HT1080 (cell line): ENCODE measurements around the gene ANKFN1. TPM values are rescaled to one million over a fixed set of nuclear protein-coding genes. Genes with fewer than 3 reads are reported as not detected.

Source experiments
- DNase-seq: peaks from one replicate; pipeline ENCODE4 v3.0.0-alpha.2; 2015; ENCODE audit warnings: low read depth
- polyA plus RNA-seq, 2 experiments: library from polyadenylated mRNA; depleted of rRNA; stranded (reverse); fragments of >200 nt; gene quantifications; 2 replicates each; pipeline ENCODE4 v1.2.3, GENCODE V29; 2015
- total RNA-seq: library from RNA; depleted of rRNA; stranded (reverse); fragments of >200 nt; shearing (Covaris generic); gene quantifications from 2 replicates; pipeline ENCODE4 v1.2.3, GENCODE V29; 2014; rRNA removed

The ANKFN1 gene, protein sequence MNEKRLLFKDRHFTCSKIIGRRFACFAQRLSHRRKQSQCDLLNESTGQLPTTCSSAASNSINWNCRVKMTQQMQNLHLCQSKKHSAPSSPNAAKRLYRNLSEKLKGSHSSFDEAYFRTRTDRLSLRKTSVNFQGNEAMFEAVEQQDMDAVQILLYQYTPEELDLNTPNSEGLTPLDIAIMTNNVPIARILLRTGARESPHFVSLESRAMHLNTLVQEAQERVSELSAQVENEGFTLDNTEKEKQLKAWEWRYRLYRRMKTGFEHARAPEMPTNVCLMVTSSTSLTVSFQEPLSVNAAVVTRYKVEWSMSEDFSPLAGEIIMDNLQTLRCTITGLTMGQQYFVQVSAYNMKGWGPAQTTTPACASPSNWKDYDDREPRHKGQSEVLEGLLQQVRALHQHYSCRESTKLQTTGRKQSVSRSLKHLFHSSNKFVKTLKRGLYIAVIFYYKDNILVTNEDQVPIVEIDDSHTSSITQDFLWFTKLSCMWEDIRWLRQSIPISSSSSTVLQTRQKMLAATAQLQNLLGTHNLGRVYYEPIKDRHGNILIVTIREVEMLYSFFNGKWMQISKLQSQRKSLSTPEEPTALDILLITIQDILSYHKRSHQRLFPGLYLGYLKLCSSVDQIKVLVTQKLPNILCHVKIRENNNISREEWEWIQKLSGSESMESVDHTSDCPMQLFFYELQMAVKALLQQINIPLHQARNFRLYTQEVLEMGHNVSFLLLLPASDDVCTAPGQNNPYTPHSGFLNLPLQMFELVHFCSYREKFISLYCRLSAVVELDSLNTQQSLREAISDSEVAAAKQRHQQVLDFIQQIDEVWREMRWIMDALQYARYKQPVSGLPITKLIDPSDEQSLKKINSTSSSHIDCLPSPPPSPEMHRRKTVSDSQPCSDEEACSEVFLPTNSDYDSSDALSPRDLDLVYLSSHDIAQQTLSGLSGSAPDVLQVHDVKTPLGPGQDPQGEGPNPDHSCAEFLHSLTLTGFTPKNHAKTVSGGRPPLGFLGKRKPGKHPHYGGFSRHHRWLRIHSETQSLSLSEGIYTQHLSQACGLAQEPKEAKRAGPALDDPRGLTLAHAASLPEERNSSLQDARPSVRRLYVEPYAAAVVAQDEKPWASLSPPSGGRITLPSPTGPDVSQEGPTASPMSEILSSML
- total RNA-seq: 0.10 and 0.73 TPM in 2 replicates
- 1.1 and 1.5 TPM in 2 replicates for polyA plus RNA-seq (2015; cell fraction: cytosol; rRNA removed)
- 1.6 TPM in 2 replicates for polyA plus RNA-seq (2015; cell fraction: nucleus; rRNA removed)

- DNase-seq: no peak
These were observed at the start of gene ANKFN1 for GRCh38 chr17:56152874-56153602. Gene ANKFN1, plus strand, starts transcription at chr17:56153475. Its CDS starts 59,193 bp downstream, at chr17:56212668.

DNA sequence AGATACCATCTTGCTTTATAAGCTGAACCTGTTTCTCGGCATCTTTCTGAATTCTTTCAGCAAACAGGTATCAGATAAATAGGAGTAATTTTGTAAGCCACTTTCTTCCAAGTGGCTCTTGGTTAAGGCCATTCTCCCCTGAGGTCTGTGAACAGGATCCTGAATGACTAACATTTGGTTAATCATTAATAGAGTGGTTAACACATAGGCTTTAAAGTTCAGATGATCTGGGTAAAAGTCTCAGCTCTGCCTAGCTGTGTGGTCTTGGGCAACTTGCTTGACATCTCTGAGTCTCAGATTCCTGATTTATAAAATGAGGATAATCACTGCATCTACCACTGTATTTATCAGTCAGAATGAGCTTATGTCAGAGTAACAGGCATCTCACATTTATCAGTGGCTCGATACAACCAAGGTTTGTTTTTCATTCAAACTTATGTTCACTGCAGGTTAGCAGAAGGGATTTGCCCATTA, 44.4 kb upstream of the ANKFN1 start:
- no peak for DNase-seq

GRCh38 chr17:56109836-56110235, 43.4 kb upstream of the ANKFN1 start:
- no peak for DNase-seq

- no peak for DNase-seq
These were observed 42.7 kb upstream of the ANKFN1 start for GRCh38 chr17:56110463-56111135.

DNA sequence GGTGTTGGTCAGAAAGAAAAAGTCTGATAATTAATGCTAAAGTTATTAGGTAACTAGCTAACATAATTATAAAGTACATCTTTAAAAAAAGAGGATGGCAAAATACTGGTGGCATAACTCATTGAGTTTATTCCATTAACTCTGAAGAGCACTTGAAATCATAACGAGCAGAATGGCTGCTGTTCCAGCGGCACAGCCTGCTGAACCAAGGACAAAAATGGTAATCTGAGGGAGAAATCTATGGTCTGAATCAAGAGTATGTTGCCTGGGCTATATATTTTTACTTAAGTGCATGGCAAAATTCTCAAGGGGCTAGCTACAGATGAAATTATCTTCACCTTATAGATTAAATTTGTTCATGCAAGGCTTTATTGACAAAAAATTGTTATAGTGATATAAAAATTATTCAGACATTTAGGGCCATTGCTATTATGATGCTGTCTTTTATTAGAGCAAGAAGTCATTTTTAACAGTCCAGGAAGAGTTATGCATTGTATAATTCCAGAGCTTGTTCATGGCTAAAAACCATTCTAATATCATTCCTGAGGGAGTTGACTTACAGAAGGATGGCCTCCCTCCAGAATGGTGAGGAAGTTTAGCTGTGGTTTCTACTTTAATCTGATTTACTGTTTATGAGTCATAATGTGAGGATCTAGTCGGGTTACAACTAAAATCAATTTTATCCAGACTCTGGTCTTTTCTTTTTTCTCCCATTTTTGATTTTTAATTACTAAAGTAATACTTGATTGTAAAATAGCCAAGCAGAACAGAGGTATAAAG, 41.4 kb upstream of the ANKFN1 start:
- peak; percentile 36 for DNase-seq

DNA sequence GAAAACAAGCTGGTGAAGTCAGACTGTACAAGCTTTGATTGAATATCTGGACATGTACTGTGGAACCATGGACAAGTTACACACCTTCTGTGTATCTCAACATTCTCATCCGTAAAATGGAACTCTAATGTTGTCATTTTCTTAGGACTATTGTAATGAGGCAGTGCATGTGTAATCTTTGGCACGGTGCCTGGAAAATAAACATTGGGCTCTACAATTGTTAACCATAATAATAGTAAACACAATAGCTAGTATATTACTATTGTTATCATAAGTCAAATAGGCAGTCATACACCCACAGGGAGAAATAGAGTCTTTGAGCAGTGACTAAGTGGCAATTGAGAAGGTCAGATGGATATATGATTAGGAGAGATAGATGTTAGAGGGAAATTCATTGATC, 39.8 kb upstream of the ANKFN1 start:
- DNase-seq: no peak

- DNase-seq: no peak
These were observed 38.8 kb upstream of the ANKFN1 start for GRCh38 chr17:56114469-56114868.

DNA sequence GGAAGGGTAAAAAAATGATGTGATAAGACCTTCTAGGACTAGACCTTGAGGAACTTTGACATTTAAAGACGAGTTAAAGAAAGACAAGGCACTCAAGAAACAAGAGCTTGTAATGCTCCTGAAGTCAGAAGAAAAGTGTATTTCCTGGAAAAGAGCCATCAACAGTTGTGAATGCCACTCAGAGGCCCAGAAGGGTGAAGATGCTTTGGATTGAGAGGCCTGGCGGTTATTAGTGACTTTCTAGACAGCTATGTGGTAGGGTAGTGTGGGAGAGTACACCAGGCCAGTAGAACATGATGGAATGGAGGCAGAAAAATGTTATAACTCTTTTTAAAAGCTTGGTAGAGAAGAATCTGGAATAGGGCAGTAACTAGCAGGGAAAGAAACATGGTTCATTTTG, 34.1 kb upstream of the ANKFN1 start:
- no peak for DNase-seq

GRCh38 chr17:56119936-56120335, 33.3 kb upstream of the ANKFN1 start:
- no peak for DNase-seq

DNA sequence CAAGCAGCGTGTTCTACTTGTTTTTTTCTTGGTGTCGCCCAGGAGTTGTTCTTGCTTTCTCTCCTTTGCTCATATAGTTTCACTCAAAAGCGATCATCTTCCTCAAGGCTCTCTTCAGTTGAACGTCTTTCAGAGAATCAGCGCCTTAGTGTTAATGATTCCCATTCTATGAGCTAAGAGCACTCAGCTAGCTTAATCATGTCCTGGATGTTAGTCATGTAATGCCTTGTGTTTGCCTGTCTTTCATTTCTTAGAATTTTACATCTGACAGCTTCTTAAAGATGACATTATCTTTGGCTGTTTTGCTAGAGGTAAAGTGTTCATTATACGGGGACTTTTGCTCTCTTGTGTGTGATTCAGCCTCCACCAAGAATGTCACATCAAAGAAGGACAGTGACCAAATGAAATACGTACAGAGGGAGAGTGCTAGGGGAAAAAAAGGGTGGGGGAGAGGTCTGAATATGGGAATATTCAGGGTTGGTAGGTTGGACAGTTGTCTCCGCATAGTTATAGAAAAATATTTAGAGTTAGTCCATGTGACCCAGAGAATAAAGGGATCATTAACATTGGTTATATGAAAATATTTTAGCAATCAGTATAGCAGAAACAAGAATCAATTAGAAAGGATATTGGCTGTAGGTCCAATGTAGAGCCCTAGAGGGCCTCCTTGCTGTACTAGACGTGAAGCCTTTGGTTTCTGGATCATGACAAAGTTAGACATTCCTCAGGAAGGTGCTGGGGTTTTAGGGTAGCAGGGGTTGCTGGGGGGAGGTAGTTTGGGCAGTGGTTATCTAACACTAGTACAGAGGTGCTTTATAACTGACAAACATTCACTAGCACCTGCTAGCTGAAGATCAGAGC, 31.9 kb upstream of the ANKFN1 start:
- DNase-seq: no peak

DNA sequence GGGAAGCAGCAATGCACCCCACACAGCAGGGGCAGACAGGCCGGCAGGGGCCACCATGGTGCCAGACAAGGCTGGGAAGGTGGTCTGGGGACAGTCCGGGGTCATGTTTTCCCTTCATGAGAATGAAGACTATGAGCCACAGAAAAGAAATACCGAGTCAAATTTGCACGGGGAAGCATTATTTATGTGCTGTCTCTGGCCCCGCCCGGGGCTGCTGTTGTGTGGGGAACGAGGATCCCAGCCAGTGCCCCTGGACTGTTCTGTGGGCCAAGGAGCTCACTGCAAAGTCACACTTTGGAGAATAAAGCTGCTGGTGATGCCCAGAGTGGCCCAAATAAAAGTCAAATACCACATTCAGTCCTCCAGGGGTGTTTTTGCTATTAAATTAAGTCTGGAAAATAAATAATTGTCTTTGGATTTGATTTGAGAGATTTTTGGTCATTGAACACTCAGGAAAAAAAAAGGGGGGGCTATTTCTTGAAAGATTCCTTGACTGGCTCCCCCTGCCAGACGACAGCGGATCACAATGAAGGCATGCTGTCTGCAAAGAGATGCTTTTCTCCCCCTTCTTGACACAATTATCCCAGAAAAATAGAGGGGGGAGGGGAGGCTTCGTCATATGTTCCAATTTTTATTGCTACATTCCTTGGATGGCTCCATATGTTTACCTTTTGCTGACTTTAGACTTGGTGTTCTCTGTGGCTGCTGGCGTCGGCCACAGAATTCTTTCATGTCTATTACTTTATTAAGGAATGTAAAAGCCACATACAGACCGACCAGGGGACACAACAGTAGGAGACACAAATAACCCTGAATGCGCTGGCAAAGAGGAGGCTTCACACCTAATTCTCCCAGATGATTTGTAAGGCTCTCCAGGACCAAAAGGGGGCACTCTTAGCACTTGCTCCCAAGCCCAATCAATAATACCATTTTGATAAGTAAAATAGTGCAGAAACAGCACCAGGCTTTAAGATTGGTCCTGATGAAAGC, 27.1 kb upstream of the ANKFN1 start:
- DNase-seq: peak; percentile 68

GRCh38 chr17:56130026-56130425, 23.2 kb upstream of the ANKFN1 start:
- DNase-seq: no peak

GRCh38 chr17:56130631-56131030, 22.6 kb upstream of the ANKFN1 start:
- DNase-seq: no peak

- DNase-seq: no peak
These were observed 21.8 kb upstream of the ANKFN1 start for GRCh38 chr17:56131431-56131830.

GRCh38 chr17:56136301-56136700, 17.0 kb upstream of the ANKFN1 start:
- no peak for DNase-seq

- DNase-seq: no peak
These were observed 12.0 kb upstream of the ANKFN1 start for GRCh38 chr17:56141046-56141839.
